Activated naive CD8-positive, alpha-beta T cell treated with anti-CD3 and anti-CD28 coated beads, Interleukin-2, amount 50 U/mL, for 24 hours (primary cell): ENCODE measurements around the gene WSCD1.

ENCODE experiments used
- ATAC-seq: fragments of 150-1000 bp; cut with Tn5 transposase; one replicate; pipeline ENCODE4 v1.10.0; 2021
- DNase-seq: peaks from one replicate; pipeline ENCODE4 v3.0.0; 2021
- H3K27ac Mint-ChIP-seq: one replicate; pipeline ENCODE4 v1.8.0; 2021; ENCODE audit warnings: mild to moderate bottlenecking, mixed read lengths
- H3K27me3 Mint-ChIP-seq: one replicate; pipeline ENCODE4 v1.8.0; 2021; ENCODE audit warnings: mixed read lengths
- H3K36me3 Mint-ChIP-seq: one replicate; pipeline ENCODE4 v1.8.0; 2021; ENCODE audit warnings: low read depth, mixed read lengths
- H3K4me1 Mint-ChIP-seq: one replicate; pipeline ENCODE4 v1.8.0; 2021; ENCODE audit warnings: mixed read lengths
- H3K4me3 Mint-ChIP-seq: one replicate; pipeline ENCODE4 v1.8.0; 2021; ENCODE audit warnings: mild to moderate bottlenecking, moderate library complexity, mixed read lengths
- H3K9me3 Mint-ChIP-seq: one replicate; pipeline ENCODE4 v1.8.0; 2021; ENCODE audit warnings: mixed read lengths

WSCD1 gene

DNA sequence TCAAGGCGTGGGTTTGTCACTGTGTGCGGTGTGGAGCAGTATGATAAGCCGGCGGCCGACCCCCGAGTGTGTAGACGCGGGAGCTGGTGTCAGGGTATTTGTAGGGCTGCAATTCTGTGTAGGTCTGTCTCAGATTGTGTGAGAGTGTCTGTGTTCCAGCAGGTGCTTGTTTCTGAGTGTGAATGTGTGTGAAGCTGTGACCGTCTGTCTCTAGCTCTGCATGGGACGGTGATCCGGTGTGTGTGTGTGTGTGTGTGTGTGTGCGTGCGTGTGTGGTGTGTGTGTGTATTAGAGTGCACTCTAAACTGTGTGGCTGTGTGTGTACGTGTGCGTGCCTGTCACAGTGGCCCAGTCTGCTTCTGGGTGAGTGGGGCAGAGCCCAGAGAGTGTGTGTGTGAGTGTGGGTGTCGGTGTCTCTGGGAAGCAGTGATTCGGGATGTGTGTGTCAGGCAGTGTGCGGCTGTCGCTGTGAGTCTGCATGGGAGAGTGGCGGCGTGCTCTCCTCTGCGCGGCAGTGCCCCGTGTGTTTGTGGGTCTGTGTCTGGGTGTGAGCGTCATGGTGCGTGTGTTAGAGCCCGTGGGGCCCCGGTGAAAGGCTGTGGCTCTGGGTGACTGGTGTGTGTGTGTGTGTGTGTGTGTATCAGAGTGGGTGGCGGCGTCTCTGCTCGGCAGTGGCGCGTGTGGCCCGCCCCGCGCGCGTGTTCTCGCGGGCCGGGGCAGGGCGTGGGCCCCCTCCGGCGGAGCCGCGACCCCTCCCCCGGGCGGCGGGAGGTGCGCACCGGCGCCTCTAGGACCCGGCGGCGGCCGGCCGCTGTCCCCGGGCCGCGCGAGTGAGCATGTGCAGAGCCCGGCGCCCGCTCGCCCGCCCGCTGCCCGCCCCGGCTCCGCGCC lies at the start of gene WSCD1:
TSS of gene WSCD1 (plus strand) at position 841 of the 891 bp plus-strand sequence. CDS start 10,280 bp downstream, outside the sequence.
- ATAC-seq (peak; percentile 12), DNase-seq (no peak)
- H3K4me1 Mint-ChIP-seq: peaks cover 7% of the 10 kb centered on the region
- peaks cover 66% of the 10 kb centered on the region for H3K27me3 Mint-ChIP-seq
- peak within 1 kb of the TSS; percentile 76 for H3K4me3 Mint-ChIP-seq
- H3K36me3 Mint-ChIP-seq: no peaks in the 10 kb centered on the region
- H3K9me3 Mint-ChIP-seq: no peaks in the 10 kb centered on the region
- H3K27ac Mint-ChIP-seq: peak within 1 kb of the TSS; percentile 23

DNA sequence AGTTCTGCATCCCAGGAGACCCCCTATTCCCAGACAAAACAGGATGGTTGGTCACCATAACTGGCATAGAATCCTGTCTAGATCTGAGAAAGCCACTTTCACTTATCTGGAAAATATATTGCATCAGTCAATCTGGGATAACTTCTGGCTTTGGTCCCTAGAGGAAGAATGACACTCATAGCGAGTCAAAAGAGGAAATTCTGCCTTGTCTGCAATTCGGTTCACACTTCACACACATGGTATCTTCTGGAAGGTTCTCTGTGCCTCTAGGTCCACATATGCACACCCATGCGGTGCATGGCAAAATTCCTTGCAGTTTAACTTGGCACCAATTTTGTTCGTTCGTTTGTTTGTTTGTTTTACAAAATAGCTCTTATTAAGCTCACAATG lies 49.2 kb upstream of the WSCD1 start:
- peaks cover 23% of the 10 kb centered on the region for H3K4me1 Mint-ChIP-seq
- H3K4me3 Mint-ChIP-seq: no peak overlapping the region
- peaks cover 30% of the 10 kb centered on the region for H3K27me3 Mint-ChIP-seq
- no peaks in the 10 kb centered on the region for H3K9me3 Mint-ChIP-seq
- ATAC-seq (no peak), DNase-seq (no peak)
- H3K27ac Mint-ChIP-seq: peak overlapping the region; percentile 8
- no peaks in the 10 kb centered on the region for H3K36me3 Mint-ChIP-seq

DNA sequence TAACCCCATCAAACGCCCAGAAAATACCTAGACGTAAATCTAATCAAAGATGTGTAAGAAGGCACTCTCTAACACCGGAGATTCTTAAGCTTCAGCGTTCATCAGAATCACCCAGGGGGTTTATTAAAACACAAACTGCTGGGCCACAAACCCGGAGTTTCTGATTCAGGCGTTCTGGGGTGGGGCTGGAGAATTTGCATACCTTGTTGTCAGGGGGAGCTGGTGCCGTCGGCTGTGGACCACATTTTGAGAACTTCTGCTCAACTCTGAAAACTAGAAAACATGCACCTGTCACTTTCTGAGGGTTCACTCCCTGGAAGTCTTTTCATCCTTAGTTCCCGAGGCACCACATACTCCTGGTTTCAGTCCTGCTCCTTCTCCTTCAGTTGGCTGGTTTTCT lies 48.6 kb upstream of the WSCD1 start:
- H3K9me3 Mint-ChIP-seq: no peaks in the 10 kb centered on the region
- H3K36me3 Mint-ChIP-seq: no peaks in the 10 kb centered on the region
- no peak for DNase-seq
- H3K27ac Mint-ChIP-seq: no peak overlapping the region
- H3K4me1 Mint-ChIP-seq: peaks cover 23% of the 10 kb centered on the region
- H3K27me3 Mint-ChIP-seq: peaks cover 28% of the 10 kb centered on the region
- H3K4me3 Mint-ChIP-seq: no peak overlapping the region
- no peak for ATAC-seq

DNA sequence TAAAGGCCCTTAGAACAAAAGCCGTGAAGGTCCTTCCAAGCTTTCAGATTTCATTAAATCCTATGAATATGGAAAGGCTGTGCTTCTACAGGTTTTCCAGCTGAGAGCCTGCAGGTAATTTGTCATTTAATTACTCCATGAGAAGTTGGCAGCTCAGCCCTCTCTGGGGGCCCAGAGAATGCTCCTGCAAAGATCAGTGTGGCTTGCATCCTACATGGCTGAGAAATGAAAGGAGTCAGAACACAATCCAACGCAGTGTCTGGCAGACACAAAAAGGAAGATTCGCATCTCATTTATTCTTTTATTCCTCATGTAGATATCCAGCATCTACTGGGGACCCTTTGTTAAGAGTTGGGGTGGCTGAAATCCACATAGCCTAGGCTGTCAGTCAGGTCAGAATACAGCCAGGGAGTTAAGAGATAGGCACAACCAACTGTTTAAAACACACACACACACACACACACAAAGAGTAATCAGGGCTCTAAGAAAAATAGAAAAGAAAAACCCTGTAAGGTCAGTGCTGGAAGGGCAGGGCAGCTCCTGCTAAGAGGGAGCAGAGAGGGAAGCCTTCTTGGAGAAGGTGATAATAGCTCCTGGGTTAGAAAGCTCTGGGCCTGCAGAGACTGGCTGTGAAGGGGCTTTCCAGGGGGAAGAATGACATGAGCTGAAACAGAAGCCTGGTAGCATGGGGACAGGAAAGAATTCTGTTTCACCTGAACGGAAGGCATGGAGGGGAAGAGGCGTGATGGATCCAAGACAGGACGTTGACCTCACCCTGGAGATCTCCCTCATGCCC lies 46.9 kb upstream of the WSCD1 start:
- no peaks in the 10 kb centered on the region for H3K36me3 Mint-ChIP-seq
- DNase-seq: no peak
- ATAC-seq: no peak
- H3K27me3 Mint-ChIP-seq: peaks cover 23% of the 10 kb centered on the region
- no peak overlapping the region for H3K27ac Mint-ChIP-seq
- peaks cover 23% of the 10 kb centered on the region for H3K4me1 Mint-ChIP-seq
- no peaks in the 10 kb centered on the region for H3K9me3 Mint-ChIP-seq
- H3K4me3 Mint-ChIP-seq: no peak overlapping the region

DNA sequence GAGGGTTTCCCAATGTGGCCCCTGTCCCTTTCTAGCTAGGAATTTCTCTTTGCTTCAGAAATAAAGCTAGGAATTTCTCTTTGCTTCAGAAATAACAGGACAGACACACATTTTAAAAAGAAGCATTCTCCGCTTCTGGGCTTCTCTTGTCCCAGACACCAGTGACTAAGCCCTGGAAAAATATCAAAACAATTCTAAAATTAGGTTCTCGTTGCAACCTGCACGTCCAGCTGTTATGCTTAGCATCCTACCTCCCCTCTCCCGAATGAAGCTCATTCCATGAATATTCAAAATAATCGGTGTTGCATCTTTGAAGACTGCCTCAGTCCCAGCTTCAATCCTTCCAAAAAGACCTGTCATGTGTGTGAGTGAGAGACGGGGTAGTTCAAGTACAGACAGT lies 45.6 kb upstream of the WSCD1 start:
- Mint-ChIP-seq H3K9me3 (no peaks in the 10 kb centered on the region), H3K27me3 (peaks cover 16% of the 10 kb centered on the region), H3K4me3 (no peak overlapping the region), H3K4me1 (peaks cover 20% of the 10 kb centered on the region), H3K27ac (no peak overlapping the region), H3K36me3 (no peaks in the 10 kb centered on the region)
- no peak for DNase-seq
- ATAC-seq: no peak

DNA sequence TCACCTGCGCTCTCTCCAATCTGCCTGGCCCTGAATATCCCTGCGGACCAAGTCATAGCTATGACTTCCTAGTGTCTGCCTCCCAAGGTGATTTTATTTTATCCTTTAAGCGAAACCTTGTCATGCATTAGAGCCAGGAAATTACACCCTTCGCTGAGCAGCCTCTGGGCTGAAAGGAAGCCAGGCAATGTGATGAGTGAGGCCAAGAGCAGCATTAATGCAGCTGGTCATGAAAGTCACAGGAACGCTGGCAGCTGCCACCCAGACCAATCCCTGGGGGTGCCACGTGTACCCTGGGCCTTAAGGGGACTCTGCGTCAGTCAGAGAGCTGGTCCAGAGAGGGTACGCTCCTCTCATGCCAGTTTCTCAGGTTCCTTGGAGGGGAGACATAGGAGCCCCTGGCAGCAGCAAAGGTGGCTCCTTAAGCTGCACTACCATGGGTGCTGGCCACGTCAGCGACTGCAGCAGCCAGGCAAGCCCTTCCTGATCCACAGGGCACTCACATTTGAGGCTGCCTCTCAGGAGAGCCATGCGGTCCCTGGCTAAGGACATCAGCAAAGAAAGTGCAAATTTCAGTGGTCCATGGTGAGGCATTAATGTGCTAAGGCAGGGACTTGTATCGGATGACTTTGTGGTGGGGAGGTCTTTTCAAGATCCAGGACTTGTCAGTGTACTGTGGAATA lies 42.7 kb upstream of the WSCD1 start:
- no peaks in the 10 kb centered on the region for H3K4me1 Mint-ChIP-seq
- ATAC-seq (no peak), DNase-seq (no peak)
- no peak overlapping the region for H3K4me3 Mint-ChIP-seq
- H3K27me3 Mint-ChIP-seq: peaks cover 4% of the 10 kb centered on the region
- H3K27ac Mint-ChIP-seq: no peak overlapping the region
- no peaks in the 10 kb centered on the region for H3K9me3 Mint-ChIP-seq
- no peaks in the 10 kb centered on the region for H3K36me3 Mint-ChIP-seq

DNA sequence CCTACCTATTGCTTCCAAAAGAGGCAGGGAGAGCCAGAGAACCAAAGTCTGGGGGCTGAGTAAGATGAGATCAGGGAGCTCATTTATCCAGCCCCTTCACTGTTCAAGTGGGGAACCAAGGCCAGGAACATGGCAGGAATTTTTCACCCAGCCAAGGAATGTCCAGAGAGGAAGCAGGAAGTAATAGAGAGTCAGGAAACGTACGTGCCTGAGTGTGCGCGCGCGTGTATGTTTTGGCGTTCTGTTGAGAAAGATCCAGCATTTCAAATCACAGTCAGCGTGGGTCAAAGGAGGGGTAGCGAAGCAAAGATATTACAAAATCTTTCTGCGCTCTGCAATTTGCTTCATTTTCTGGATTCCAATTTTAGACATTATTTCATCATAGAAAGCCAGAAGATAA lies 41.9 kb upstream of the WSCD1 start:
- no peak overlapping the region for H3K27ac Mint-ChIP-seq
- no peaks in the 10 kb centered on the region for H3K9me3 Mint-ChIP-seq
- H3K4me3 Mint-ChIP-seq: no peak overlapping the region
- no peaks in the 10 kb centered on the region for H3K4me1 Mint-ChIP-seq
- no peaks in the 10 kb centered on the region for H3K36me3 Mint-ChIP-seq
- no peak for DNase-seq
- H3K27me3 Mint-ChIP-seq: peaks cover 4% of the 10 kb centered on the region
- ATAC-seq: no peak

DNA sequence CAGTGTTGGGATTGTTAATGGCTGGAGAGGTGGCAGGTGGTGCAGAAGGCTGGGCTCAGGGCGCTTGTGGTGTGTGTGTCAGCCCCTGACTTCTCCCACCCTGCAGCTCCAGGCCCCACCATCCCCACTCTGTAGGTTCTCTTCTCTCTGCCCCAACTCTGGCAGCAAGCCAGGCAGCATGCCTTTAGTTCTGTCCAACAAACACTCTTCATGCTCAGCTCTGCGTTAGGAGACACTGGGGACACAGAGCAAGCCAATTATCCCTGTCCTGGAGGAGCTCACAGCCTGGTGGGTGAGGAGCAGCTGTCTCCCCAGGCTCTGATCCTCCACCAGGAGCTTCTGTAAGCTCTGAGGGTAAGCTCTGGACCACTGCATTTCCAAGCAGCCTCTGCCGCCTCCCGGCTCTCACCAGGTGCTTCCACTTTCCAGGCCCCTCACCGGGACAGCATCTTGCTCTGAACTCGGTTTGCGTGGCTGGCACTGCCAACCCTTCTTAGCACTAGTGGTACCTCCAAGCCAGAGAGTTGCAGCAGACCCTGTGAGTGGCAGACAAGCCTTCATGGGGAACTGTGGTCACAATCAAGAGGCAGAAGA lies 34.3 kb upstream of the WSCD1 start:
- H3K4me1 Mint-ChIP-seq: no peaks in the 10 kb centered on the region
- H3K36me3 Mint-ChIP-seq: no peaks in the 10 kb centered on the region
- no peak overlapping the region for H3K27ac Mint-ChIP-seq
- ATAC-seq (no peak), DNase-seq (no peak)
- H3K4me3 Mint-ChIP-seq: no peak overlapping the region
- H3K27me3 Mint-ChIP-seq: peaks cover 7% of the 10 kb centered on the region
- no peaks in the 10 kb centered on the region for H3K9me3 Mint-ChIP-seq

DNA sequence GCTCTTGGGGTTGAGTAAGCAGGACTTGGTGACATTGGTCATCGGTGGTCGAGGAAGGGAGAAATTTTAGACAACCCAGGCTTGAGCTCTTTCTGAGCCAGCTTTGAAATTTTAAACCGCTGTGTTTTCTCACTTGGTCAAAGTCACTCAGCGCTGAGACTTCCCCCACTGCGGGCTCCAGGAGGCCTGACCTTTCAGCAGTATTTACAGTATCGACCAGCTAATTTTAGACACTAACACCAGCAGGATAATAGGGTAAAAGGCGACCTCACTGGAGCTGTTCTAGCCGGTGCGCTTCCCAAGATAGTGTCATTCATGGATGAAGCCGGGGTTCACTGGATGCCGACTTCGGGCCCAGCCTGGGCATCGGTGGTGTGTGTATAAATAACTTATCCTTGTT lies 29.7 kb upstream of the WSCD1 start:
- DNase-seq: no peak
- peaks cover 6% of the 10 kb centered on the region for H3K27me3 Mint-ChIP-seq
- no peak overlapping the region for H3K4me3 Mint-ChIP-seq
- ATAC-seq: no peak
- no peak overlapping the region for H3K27ac Mint-ChIP-seq
- H3K4me1 Mint-ChIP-seq: no peaks in the 10 kb centered on the region
- no peaks in the 10 kb centered on the region for H3K36me3 Mint-ChIP-seq
- no peaks in the 10 kb centered on the region for H3K9me3 Mint-ChIP-seq

DNA sequence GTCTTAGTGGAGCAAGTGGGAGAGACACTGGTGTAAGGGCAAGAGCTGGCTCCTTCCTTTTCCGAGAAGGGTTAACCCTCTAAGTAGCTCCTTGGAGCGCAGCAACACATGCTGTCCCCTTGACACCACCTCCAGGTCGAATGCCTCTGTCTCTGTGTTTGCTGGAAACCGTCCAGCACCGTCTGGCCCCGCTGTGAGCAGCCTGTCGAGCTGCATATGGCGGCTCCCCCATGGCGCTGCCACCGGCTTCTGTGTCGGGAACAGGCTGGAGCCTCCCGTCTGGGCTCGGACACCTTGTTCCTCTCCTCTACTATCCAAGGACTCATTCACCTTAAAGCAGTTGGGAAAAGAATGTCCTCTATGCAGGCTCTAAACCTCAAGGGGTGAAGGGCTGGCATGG lies 28.9 kb upstream of the WSCD1 start:
- DNase-seq (no peak), ATAC-seq (no peak)
- H3K4me1 Mint-ChIP-seq: no peaks in the 10 kb centered on the region
- no peak overlapping the region for H3K27ac Mint-ChIP-seq
- H3K36me3 Mint-ChIP-seq: no peaks in the 10 kb centered on the region
- H3K4me3 Mint-ChIP-seq: no peak overlapping the region
- no peaks in the 10 kb centered on the region for H3K9me3 Mint-ChIP-seq
- peaks cover 6% of the 10 kb centered on the region for H3K27me3 Mint-ChIP-seq

DNA sequence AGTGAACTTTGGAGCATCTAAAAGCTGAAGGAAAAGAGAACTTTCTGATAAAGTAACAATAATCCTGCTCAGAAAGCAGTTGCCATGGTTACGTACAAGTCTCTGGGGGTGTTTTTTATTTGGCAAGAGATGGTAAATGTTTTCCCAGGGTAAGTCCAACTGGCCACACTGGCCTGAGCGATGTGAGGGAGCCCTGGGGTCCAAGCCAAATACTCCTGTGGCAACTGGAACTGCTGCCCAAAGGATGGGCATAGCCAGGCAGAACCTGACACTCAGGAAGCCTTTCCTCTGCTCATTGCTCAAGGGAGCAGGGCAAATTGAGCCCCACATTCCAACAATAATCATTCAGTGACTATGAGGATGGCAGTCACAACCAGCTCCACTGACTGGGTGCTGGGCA lies 26.8 kb upstream of the WSCD1 start:
- Mint-ChIP-seq H3K4me3 (no peak overlapping the region), H3K36me3 (no peaks in the 10 kb centered on the region), H3K27me3 (peaks cover 4% of the 10 kb centered on the region), H3K27ac (no peak overlapping the region), H3K9me3 (no peaks in the 10 kb centered on the region), H3K4me1 (no peaks in the 10 kb centered on the region)
- no peak for ATAC-seq
- no peak for DNase-seq

DNA sequence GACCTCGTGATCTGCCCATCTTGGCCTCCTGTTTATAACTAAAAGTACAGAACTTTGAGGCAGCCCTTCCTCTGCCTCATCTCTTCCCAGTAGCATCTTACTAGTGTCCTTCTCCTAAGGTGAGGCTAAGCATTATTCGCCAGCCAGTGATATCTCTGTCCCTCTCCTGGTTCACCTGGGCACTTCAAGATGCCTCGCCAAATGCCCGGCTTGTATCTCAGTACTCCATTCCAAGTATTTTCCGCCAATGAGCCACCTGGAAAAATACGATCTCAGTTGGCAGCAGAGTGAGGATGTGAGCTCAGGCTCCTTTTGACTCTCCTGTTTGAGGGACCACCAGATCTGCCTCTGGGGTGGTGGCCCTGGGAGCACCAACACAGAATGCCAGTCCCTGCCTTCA lies 25.9 kb upstream of the WSCD1 start:
- H3K27ac Mint-ChIP-seq: no peak overlapping the region
- H3K4me1 Mint-ChIP-seq: no peaks in the 10 kb centered on the region
- H3K36me3 Mint-ChIP-seq: no peaks in the 10 kb centered on the region
- ATAC-seq (no peak), DNase-seq (no peak)
- no peak overlapping the region for H3K4me3 Mint-ChIP-seq
- H3K27me3 Mint-ChIP-seq: peaks cover 4% of the 10 kb centered on the region
- H3K9me3 Mint-ChIP-seq: no peaks in the 10 kb centered on the region

DNA sequence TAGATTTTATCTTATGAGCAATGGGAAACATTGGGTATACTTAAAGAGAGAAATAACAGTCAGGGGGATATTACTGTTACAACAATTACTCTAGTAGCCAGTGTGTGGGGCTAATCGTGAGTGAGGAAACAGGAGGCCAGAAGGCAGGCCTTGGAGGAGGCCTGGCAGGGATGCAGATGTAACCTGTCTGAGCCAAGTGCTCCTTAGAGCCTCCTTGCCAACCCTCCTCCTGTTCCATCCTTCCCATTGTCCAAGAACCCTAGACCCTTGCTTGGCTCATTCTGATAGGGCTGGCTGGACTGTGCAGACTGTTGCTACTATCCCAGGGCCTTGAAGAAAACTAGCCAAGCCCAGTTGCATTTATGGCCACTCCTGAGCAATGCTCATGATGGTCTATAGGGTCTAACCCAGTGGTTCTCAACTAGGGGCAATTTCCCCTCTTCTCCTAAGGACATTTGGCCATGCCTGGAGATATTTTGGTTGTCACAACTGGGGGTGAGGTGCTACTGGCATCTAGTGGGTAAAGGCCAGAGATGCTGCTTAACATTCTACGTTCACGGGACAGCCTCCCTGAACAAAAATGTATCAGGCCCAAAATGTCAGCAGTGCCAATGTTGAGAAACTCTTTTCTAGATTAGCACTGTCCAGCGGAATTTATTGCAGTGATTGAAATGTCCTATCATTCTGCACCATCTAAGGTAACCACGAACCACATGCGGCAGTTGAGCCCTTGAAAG lies 24.4 kb upstream of the WSCD1 start:
- Mint-ChIP-seq H3K4me3 (no peak overlapping the region), H3K27me3 (peaks cover 4% of the 10 kb centered on the region), H3K9me3 (no peaks in the 10 kb centered on the region), H3K4me1 (no peaks in the 10 kb centered on the region), H3K36me3 (no peaks in the 10 kb centered on the region), H3K27ac (no peak overlapping the region)
- no peak for DNase-seq
- ATAC-seq: no peak

DNA sequence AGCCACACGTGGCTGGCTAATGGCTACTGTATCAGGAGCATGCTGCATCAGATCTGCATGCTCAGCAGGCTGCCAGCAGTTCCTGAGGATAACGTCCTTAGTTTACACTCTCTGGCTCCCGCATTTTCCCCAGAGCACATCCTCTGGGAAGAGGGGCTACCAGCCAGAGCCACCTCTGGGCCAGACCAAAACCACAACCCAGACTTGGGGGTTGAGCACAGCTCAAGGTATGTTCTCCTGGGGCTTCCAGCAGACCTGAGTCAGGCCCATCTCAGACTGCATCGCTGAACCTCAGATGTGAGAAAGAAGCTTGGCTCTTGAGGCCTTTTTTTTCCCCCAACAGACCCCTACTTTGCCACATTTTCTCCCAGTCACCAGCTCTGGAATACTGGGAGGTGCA lies 23.7 kb upstream of the WSCD1 start:
- H3K27ac Mint-ChIP-seq: no peak overlapping the region
- no peaks in the 10 kb centered on the region for H3K4me1 Mint-ChIP-seq
- no peaks in the 10 kb centered on the region for H3K9me3 Mint-ChIP-seq
- DNase-seq (no peak), ATAC-seq (no peak)
- peaks cover 4% of the 10 kb centered on the region for H3K27me3 Mint-ChIP-seq
- H3K36me3 Mint-ChIP-seq: no peaks in the 10 kb centered on the region
- H3K4me3 Mint-ChIP-seq: no peak overlapping the region
